ENCODE data around the gene CLCN7. TPM values are rescaled to one million over a fixed set of nuclear protein-coding genes. Genes with fewer than 3 reads are reported as not detected.
"Not testable (repeated sequence)": the region's sequence is repeated elsewhere in the genome, so short reads cannot be mapped to it uniquely, and the experiment has no call there.

CLCN7 gene
- total and polyA plus RNA-seq, 2 donors (not counting 3 experiments of a cell fraction or from before 2014, with no cell fraction given), result 59.8 to 94.9 TPM

DNA sequence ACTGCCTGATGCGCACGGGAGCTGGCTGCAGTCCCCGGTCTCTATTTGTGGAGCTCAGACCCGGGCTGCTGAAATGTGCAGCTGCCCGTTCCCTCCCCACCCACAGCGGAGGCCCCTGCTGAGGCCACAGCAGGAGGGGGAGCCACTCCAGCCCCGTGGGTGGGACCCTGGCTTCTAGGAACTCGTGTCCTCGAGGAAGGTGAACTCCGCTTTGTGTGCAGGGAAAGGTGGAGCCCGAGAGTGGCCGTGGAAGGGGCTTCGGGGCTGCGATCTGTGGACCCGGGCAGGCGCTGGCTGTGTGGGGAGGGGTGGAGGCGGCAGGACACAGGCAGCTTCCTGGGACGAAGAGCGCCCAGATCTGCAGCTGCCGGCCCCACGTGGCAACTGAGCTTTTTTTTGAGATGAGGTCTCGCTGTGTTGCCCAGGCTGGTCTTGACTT lies 33.4 kb downstream of the CLCN7 start:
- Histone ChIP-seq H3K36me3 (ENCODE audit: control insufficient read depth in 2 of 2, extremely low read depth in 1 of 2, insufficient read depth in 2 of 2, low read length in 2 of 2) (peaks cover 0 to 7% of the 10 kb centered on the region in 2 experiments), H3K4me3 (replicated peaks in 1 of 3; ENCODE audit: insufficient read depth in 1 of 3, low read depth in 1 of 3, low read length in 3 of 3) (no peak overlapping the region), H3K27ac (ENCODE audit: insufficient read depth, low read depth, low read length) (no peak overlapping the region), H3K9me3 (replicated peaks; ENCODE audit: control insufficient read depth, insufficient read depth, low read length) (no peaks in the 10 kb centered on the region), H3K9me1 (replicated peaks; ENCODE audit: control insufficient read depth, extremely low read depth, insufficient read depth, low read length) (no peaks in the 10 kb centered on the region), H3K4me2 (ENCODE audit: insufficient read depth, low read length) (no peak overlapping the region), H3K9ac (replicated peaks; ENCODE audit: extremely low read depth, insufficient read depth, low read length) (no peak overlapping the region), H3K4me1 (ENCODE audit: control insufficient read depth, extremely low read depth, insufficient read depth, low read length) (no peaks in the 10 kb centered on the region), H4K20me1 (replicated peaks; ENCODE audit: control insufficient read depth, extremely low read depth, insufficient read depth, low read length) (no peaks in the 10 kb centered on the region), H3K79me2 (ENCODE audit: control insufficient read depth, insufficient read depth, low read length) (no peaks in the 10 kb centered on the region), H3K27me3 (ENCODE audit: control insufficient read depth in 2 of 2, insufficient read depth in 2 of 2, low read length in 2 of 2) (no peaks in the 10 kb centered on the region), H2AFZ (ENCODE audit: low read depth, low read length) (no peak overlapping the region)
- ChIA-PET CTCF (no interaction called here), POLR2A (no interaction called here)
- dilution Hi-C loops (cut with MboI; ENCODE audit: extremely low pct_ligation_motif_present, low sequenced_read_pairs), result no loop called here
- DNase-seq (ENCODE audit: low read depth, low spot score), result no peak
- TF ChIP-seq POLR2A (IDR thresholded peaks at IDR 0.05; ENCODE audit: low read depth, low read length) (no peak), JUN (IDR thresholded peaks at IDR 0.05; ENCODE audit: borderline replicate concordance, insufficient read depth, insufficient read length, low read depth) (no peak), MYC (IDR thresholded peaks at IDR 0.05; ENCODE audit: low read depth, low read length) (no peak), POLR2AphosphoS5 (IDR thresholded peaks at IDR 0.05; ENCODE audit: insufficient read depth, low read depth, low read length) (no peak), FOS (IDR thresholded peaks at IDR 0.05; ENCODE audit: borderline replicate concordance, insufficient read depth, low read length) (no peak), GATA2 (IDR thresholded peaks at IDR 0.05; ENCODE audit: insufficient read depth, insufficient read length, low read depth, low read length) (no peak), EZH2 (IDR thresholded peaks at IDR 0.05; ENCODE audit: borderline replicate concordance, low read depth, low read length, severe bottlenecking) (no peak)
- TF ChIP-seq, protein P1, sequence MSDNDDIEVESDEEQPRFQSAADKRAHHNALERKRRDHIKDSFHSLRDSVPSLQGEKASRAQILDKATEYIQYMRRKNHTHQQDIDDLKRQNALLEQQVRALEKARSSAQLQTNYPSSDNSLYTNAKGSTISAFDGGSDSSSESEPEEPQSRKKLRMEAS (IDR thresholded peaks at IDR 0.05; ENCODE audit: insufficient read depth, insufficient read length), result no peak
- TF ChIP-seq, protein P2, sequence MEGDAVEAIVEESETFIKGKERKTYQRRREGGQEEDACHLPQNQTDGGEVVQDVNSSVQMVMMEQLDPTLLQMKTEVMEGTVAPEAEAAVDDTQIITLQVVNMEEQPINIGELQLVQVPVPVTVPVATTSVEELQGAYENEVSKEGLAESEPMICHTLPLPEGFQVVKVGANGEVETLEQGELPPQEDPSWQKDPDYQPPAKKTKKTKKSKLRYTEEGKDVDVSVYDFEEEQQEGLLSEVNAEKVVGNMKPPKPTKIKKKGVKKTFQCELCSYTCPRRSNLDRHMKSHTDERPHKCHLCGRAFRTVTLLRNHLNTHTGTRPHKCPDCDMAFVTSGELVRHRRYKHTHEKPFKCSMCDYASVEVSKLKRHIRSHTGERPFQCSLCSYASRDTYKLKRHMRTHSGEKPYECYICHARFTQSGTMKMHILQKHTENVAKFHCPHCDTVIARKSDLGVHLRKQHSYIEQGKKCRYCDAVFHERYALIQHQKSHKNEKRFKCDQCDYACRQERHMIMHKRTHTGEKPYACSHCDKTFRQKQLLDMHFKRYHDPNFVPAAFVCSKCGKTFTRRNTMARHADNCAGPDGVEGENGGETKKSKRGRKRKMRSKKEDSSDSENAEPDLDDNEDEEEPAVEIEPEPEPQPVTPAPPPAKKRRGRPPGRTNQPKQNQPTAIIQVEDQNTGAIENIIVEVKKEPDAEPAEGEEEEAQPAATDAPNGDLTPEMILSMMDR (IDR thresholded peaks at IDR 0.05; ENCODE audit: extremely low read depth in 1 of 2, insufficient read depth in 1 of 2, low read depth in 1 of 2, low read length in 2 of 2), result no peak
- intact Hi-C loops (cut with micrococcal nuclease), result no loop called here
- FAIRE-seq, result no peak
- BruUV-seq (replicated peaks), result no TSS peak

DNA sequence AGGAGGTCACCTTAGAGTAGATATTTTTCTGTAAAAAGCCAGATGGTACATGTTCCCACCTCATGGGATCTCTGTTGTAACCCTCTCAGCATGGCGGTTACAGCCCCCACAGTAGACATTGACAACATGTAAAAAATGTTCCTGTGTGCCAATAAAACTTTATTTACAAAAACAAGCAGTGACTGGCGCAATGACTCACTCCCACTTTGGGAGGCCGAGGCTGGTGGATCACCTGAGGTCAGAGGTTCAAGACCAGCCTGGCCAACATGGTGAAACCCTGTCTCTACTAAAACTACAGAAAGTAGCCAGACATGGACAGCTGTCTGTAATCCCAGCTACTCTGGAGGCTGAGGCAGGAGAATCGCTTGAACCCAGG lies 35.1 kb downstream of the CLCN7 start:
- H3K36me3 ChIP-seq (ENCODE audit: control insufficient read depth in 2 of 2, extremely low read depth in 1 of 2, insufficient read depth in 2 of 2, low read length in 2 of 2); H3K9me3 ChIP-seq (replicated peaks; ENCODE audit: control insufficient read depth, insufficient read depth, low read length); H3K4me3 ChIP-seq (replicated peaks in 1 of 3; ENCODE audit: insufficient read depth in 1 of 3, low read depth in 1 of 3, low read length in 3 of 3); H3K27ac ChIP-seq (ENCODE audit: insufficient read depth, low read depth, low read length); DNase-seq (ENCODE audit: low read depth, low spot score); H3K9ac ChIP-seq (replicated peaks; ENCODE audit: extremely low read depth, insufficient read depth, low read length); H3K4me1 ChIP-seq (ENCODE audit: control insufficient read depth, extremely low read depth, insufficient read depth, low read length); dilution Hi-C loops (cut with MboI; ENCODE audit: extremely low pct_ligation_motif_present, low sequenced_read_pairs); H3K79me2 ChIP-seq (ENCODE audit: control insufficient read depth, insufficient read depth, low read length); H3K4me2 ChIP-seq (ENCODE audit: insufficient read depth, low read length); H3K27me3 ChIP-seq (ENCODE audit: control insufficient read depth in 2 of 2, insufficient read depth in 2 of 2, low read length in 2 of 2); FAIRE-seq; BruUV-seq (replicated peaks); H3K9me1 ChIP-seq (replicated peaks; ENCODE audit: control insufficient read depth, extremely low read depth, insufficient read depth, low read length); intact Hi-C loops (cut with micrococcal nuclease); H2AFZ ChIP-seq (ENCODE audit: low read depth, low read length); H4K20me1 ChIP-seq (replicated peaks; ENCODE audit: control insufficient read depth, extremely low read depth, insufficient read depth, low read length): not testable (repeated sequence)
- POLR2A ChIA-PET, result interaction anchor here (0.7 kb wide), 1 partner anchor 17 kb away, joined by 8 read pairs; no protein-coding TSS in a partner anchor
- CTCF ChIA-PET, result interaction anchor here (1.1 kb wide), 1 partner anchor 12 kb away, joined by 3 read pairs; no protein-coding TSS in a partner anchor
